ENCODE measurements around the gene UGT1A1.

DNA sequence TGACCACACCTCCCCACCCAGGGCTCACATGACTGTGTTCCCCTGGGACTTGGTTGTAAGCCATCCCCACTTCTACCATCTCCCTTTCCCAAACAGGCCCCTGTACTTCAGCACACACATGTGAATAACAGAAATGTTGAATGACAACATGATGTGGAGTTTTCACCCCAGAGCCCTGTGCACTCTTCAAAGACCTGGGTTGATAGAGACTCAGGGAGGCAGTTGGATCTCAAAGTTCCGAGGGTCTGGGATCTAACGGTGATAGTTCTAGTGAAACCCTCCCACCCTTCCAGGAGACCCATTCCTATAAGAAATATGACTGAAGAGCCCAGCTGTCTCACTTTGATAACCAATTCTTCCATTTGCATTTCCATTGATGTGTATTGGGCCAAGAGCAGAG, 18.0 kb downstream of the UGT1A1 start, which contains the start of gene MROH2A:
- TF ChIP-seq, protein P1, sequence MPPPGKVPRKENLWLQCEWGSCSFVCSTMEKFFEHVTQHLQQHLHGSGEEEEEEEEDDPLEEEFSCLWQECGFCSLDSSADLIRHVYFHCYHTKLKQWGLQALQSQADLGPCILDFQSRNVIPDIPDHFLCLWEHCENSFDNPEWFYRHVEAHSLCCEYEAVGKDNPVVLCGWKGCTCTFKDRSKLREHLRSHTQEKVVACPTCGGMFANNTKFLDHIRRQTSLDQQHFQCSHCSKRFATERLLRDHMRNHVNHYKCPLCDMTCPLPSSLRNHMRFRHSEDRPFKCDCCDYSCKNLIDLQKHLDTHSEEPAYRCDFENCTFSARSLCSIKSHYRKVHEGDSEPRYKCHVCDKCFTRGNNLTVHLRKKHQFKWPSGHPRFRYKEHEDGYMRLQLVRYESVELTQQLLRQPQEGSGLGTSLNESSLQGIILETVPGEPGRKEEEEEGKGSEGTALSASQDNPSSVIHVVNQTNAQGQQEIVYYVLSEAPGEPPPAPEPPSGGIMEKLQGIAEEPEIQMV (tag; conservative IDR thresholded peaks at IDR 0.05; ENCODE audit: low read depth), result no peak
- TF ChIP-seq BHLHE40 (IDR thresholded peaks at IDR 0.05; ENCODE audit: low read length), result no peak
- TF ChIP-seq, protein P2, sequence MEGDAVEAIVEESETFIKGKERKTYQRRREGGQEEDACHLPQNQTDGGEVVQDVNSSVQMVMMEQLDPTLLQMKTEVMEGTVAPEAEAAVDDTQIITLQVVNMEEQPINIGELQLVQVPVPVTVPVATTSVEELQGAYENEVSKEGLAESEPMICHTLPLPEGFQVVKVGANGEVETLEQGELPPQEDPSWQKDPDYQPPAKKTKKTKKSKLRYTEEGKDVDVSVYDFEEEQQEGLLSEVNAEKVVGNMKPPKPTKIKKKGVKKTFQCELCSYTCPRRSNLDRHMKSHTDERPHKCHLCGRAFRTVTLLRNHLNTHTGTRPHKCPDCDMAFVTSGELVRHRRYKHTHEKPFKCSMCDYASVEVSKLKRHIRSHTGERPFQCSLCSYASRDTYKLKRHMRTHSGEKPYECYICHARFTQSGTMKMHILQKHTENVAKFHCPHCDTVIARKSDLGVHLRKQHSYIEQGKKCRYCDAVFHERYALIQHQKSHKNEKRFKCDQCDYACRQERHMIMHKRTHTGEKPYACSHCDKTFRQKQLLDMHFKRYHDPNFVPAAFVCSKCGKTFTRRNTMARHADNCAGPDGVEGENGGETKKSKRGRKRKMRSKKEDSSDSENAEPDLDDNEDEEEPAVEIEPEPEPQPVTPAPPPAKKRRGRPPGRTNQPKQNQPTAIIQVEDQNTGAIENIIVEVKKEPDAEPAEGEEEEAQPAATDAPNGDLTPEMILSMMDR (IDR thresholded peaks at IDR 0.05 in 2 of 3, conservative IDR thresholded peaks at IDR 0.05 in 1 of 3; ENCODE audit: insufficient read depth in 2 of 3, low read depth in 1 of 3, low read length in 3 of 3), result no peak
- no peak for TF ChIP-seq TAL1 (IDR thresholded peaks at IDR 0.05)
